GM12878 (cell line): ENCODE results near the gene RNF223. TPM values are rescaled to one million over a fixed set of nuclear protein-coding genes. Genes with fewer than 3 reads are reported as not detected.

Experiments
- ATAC-seq: fragments of 200-7000 bp; cut with Tn5 transposase; 3 replicates; pipeline ENCODE4 v1.9.1; 2020; ENCODE audit warnings: mild to moderate bottlenecking, moderate library complexity
- BruUV-seq: library from RNA; stranded (reverse); fragments of 400-500 nt; replicated peaks from 2 replicates; lab custom pipeline; 2021; lab: Mats Ljungman, UMichigan
- CTCF ChIA-PET: fragments of 300-600 bp; sonication (Branson Sonifier 250); formaldehyde crosslinking; extraction: SDS; loops from one replicate; lab custom pipeline; 2021; ENCODE audit warnings: inconsistent platforms; lab: Yijun Ruan, JAX
- POLR2A ChIA-PET: fragments of 350-600 bp; formaldehyde crosslinking; extraction: SDS; loops from one replicate; lab custom pipeline; 2021; ENCODE audit warnings: inconsistent platforms; lab: Charles Lee
- RAD21 ChIA-PET: fragments of 300-600 bp; sonication (Branson Sonifier 250); formaldehyde crosslinking; loops from one replicate; lab custom pipeline; 2023; ENCODE audit warnings: antibody characterized with exemption; ENCODE audit not compliant: unreplicated experiment; lab: Charles Lee
- SMC1A ChIA-PET: fragments of 300-600 bp; sonication (Branson Sonifier 250); formaldehyde crosslinking; loops from one replicate; lab custom pipeline; 2023; ENCODE audit not compliant: unreplicated experiment, uncharacterized antibody; lab: Charles Lee
- DNase-seq: peaks from one replicate; pipeline ENCODE4 v3.0.0-alpha.2; 2011; ENCODE audit warnings: low read depth, low spot score
- FAIRE-seq: peaks from 3 replicates; lab custom pipeline; 2011; peaks lifted over from hg19 to GRCh38; lab: Jason Lieb, UNC
- H2AFZ ChIP-seq: 2 replicates; pipeline ENCODE4 v1.6.0; 2011; ENCODE audit warnings: low read depth, low read length, control low read depth; ENCODE audit not compliant: control insufficient read depth
- H3K27ac ChIP-seq: 2 replicates; pipeline ENCODE4 v1.5.1; 2011; ENCODE audit warnings: control low read depth; ENCODE audit not compliant: control insufficient read depth, insufficient read depth
- H3K27me3 ChIP-seq, 2 experiments: replicated peaks in 1 of 2; 2 replicates each; pipeline versions ENCODE4 v1.6.0 to v1.6.1; 2011; ENCODE audit warnings: low read length in 1 of 2; ENCODE audit not compliant: control insufficient read depth in 2 of 2, insufficient read depth in 2 of 2
- H3K36me3 ChIP-seq, 2 experiments: 2 replicates each; pipeline ENCODE4 v1.5.1; 2011; ENCODE audit warnings: low read length in 1 of 2; ENCODE audit not compliant: control insufficient read depth in 2 of 2, insufficient read depth in 2 of 2
- H3K4me1 ChIP-seq: 2 replicates; pipeline ENCODE4 v1.6.1; 2011; ENCODE audit warnings: mild to moderate bottlenecking, low read length, moderate library complexity, mixed read lengths; ENCODE audit not compliant: control insufficient read depth, insufficient read depth
- H3K4me2 ChIP-seq: 2 replicates; pipeline ENCODE4 v1.6.0; 2011; ENCODE audit warnings: control low read depth; ENCODE audit not compliant: control insufficient read depth, insufficient read depth
- H3K4me3 ChIP-seq: fragments of 200-600 bp; sonication (generic); 2 replicates; pipeline ENCODE4 v1.5.1; 2016
- H3K79me2 ChIP-seq: 2 replicates; pipeline ENCODE4 v1.6.0; 2011; ENCODE audit warnings: low read length; ENCODE audit not compliant: control insufficient read depth, insufficient read depth
- H3K9ac ChIP-seq: 2 replicates; pipeline ENCODE4 v1.8.0; 2011; ENCODE audit warnings: low read length, control low read depth, mixed read lengths; ENCODE audit not compliant: control insufficient read depth, insufficient read depth
- H3K9me3 ChIP-seq: replicated peaks from 3 replicates; pipeline ENCODE4 v1.5.1; 2011; ENCODE audit warnings: mild to moderate bottlenecking, low read length; ENCODE audit not compliant: control insufficient read depth, insufficient read depth
- H4K20me1 ChIP-seq: 2 replicates; pipeline ENCODE4 v1.6.0; 2011; ENCODE audit not compliant: control insufficient read depth, insufficient read depth
- EED ChIP-seq: sonication (generic); IDR thresholded peaks from 2 replicates; pipeline ENCODE4 v1.6.1; 2016; ENCODE audit warnings: antibody characterized with exemption, low read depth
- GATAD2B ChIP-seq: fragments of 450-650 bp; conservative IDR thresholded peaks from 2 replicates; pipeline ENCODE4 v1.6.1; 2017; ENCODE audit warnings: low read depth, mild to moderate bottlenecking, moderate library complexity
- LARP7 ChIP-seq: fragments of 450-650 bp; IDR thresholded peaks from 2 replicates; pipeline ENCODE4 v1.6.1; 2017; ENCODE audit warnings: mild to moderate bottlenecking
- MEF2A ChIP-seq: IDR thresholded peaks from 2 replicates; pipeline ENCODE4 v1.6.1; 2011; ENCODE audit warnings: low read depth, mild to moderate bottlenecking, low read length, moderate library complexity; ENCODE audit not compliant: insufficient read depth
- MXI1 ChIP-seq: fragments of 150-350 bp; IDR thresholded peaks from 2 replicates; pipeline ENCODE4 v1.6.1; 2011; ENCODE audit warnings: low read depth, mild to moderate bottlenecking, inconsistent platforms, low read length, improper control_type of control experiment
- NBN ChIP-seq: fragments of 450-650 bp; IDR thresholded peaks from 2 replicates; pipeline ENCODE4 v1.6.1; 2016
- NR2C1 ChIP-seq: fragments of 450-650 bp; IDR thresholded peaks from 2 replicates; pipeline ENCODE4 v1.6.1; 2017; ENCODE audit warnings: antibody characterized with exemption, mild to moderate bottlenecking, moderate library complexity
- SUPT20H ChIP-seq: IDR thresholded peaks from 2 replicates; pipeline ENCODE4 v1.6.1; 2011; ENCODE audit warnings: low read depth, mild to moderate bottlenecking, low read length, moderate library complexity, borderline replicate concordance; ENCODE audit not compliant: control insufficient read depth
- WGBS: methylation state at CpG from one replicate; pipeline ENCODE4 v1.1.6; 2016; ENCODE audit warnings: low lambda C conversion rate; ENCODE audit not compliant: insufficient replicate concordance, insufficient coverage; ENCODE audit errors: missing lambda C conversion rate; 5-methylcytosine and 5-hydroxymethylcytosine counted together
- in situ Hi-C: fragments of 300-500 bp; cut with MboI; formaldehyde crosslinking; loops from 9 replicates; pipeline ENCODE4 v1.14.3; 2018; ENCODE audit warnings: mixed read lengths
- intact Hi-C: fragments of 100-400 bp; cut with micrococcal nuclease; formaldehyde crosslinking; loops from one replicate; pipeline ENCODE4 v1.14.2; 2022; ENCODE audit not compliant: unreplicated experiment
- polyA plus RNA-seq, 11 experiments: library from polyadenylated mRNA; depleted of rRNA in 4 of 11; unstranded in 6 of 11; stranded (reverse) in 5 of 11; fragments of >200 nt; fragmentation: Nextera tagmentation in 4 of 11; fragmentation: Illumina TruSeq in 1 of 11; extraction: Ambion mirVana in 4 of 11; extraction: Trizol in 1 of 11; gene quantifications; 1 replicate in 1 of 11; 2 replicates in 10 of 11; pipeline versions ENCODE4 v1.2.1 to v1.2.3, GENCODE V29; 2011 to 2016; ENCODE audit warnings: inconsistent platforms in 2 of 11, missing spikeins in 2 of 11, low read depth in 1 of 11
- total RNA-seq, 4 experiments: library from RNA; depleted of rRNA in 3 of 4; stranded (reverse); fragments of >200 nt in 3 of 4; fragmentation: Illumina TruSeq in 1 of 4; extraction: Trizol in 1 of 4; gene quantifications; 2 replicates each; pipeline versions ENCODE4 v1.2.1 to v1.2.3, GENCODE V29; 2013 to 2021
- TF ChIP-seq, protein P1 (sequence below): IDR thresholded peaks from 2 replicates; pipeline ENCODE4 v1.6.1; 2012; ENCODE audit warnings: low read depth, low read length, improper control_type of control experiment

The RNF223 gene
- total and polyA plus RNA-seq, 10 of the 15 experiments (the other 5 are each of a cell fraction or from before 2014, with no cell fraction given): 0.06 TPM; not detected in 9

GRCh38 chr1:1122078-1122811 lies 48.1 kb upstream of the RNF223 start (continued):
- TF ChIP-seq GATAD2B: 0 out of 2 replicates have a peak, but pooled peaks have one; percentile 62
- 0 out of 2 replicates have a peak, but pooled peaks have one; percentile 47 for TF ChIP-seq LARP7
- TF ChIP-seq NBN: 0 out of 2 replicates have a peak, but pooled peaks have one; percentile 45

- RAD21 ChIA-PET: interaction anchor here (0.6 to 5.6 kb wide), 21 partner anchors 15 to 170 kb away, joined by 3 to 92 read pairs (median 4); partner anchors contain the start of genes SDF4, TNFRSF4 and TTLL10
- Histone ChIP-seq H3K9me3 (no peaks in the 10 kb centered on the region; the same call in 2 of the 3 replicates), H3K4me2 (no peak overlapping the region), H3K4me1 (0 out of 2 replicates have a peak, but pooled peaks cover 4% of the 10 kb centered on the region), H4K20me1 (no peaks in the 10 kb centered on the region), H2AFZ (peak overlapping the region; percentile 71; the same call in 1 of the 2 replicates), H3K27ac (no peak overlapping the region), H3K4me3 (no peak overlapping the region), H3K9ac (no peak overlapping the region), H3K36me3 (no peaks in the 10 kb centered on the region), H3K27me3 (peaks cover 2 to 6% of the 10 kb centered on the region in 2 experiments; a peak in 3 of 4 replicates), H3K79me2 (no peaks in the 10 kb centered on the region)
- SMC1A ChIA-PET: interaction anchor here (1.0 to 3.2 kb wide), 9 partner anchors 15 to 169 kb away, joined by 3 to 36 read pairs (median 7); no protein-coding TSS in a partner anchor
- FAIRE-seq (no peak), DNase-seq (no peak), ATAC-seq (peak; percentile 45)
- intact Hi-C loops (loop anchor here (1.0 to 5.0 kb wide), 3 partner anchors 111 to 169 kb away; partner anchors contain the start of genes B3GALT6 and SDF4), in situ Hi-C loops (no loop called here)
- CTCF ChIA-PET: interaction anchor here (1.0 to 6.3 kb wide), 20 partner anchors 8 to 183 kb away, joined by 3 to 100 read pairs (median 6); partner anchors contain the start of genes ISG15 and SDF4
- no TSS peak for BruUV-seq
- WGBS: 54% methylated on average over 10 of the region's 15 CpGs
- POLR2A ChIA-PET: interaction anchor here (1.6 to 2.2 kb wide), 3 partner anchors 78 to 129 kb away, joined by 3 to 19 read pairs (median 5); no protein-coding TSS in a partner anchor
- TF ChIP-seq NR2C1 (no peak), EED (no peak), SUPT20H (no peak), MXI1 (no peak), MEF2A (no peak)
- TF ChIP-seq, protein P1, sequence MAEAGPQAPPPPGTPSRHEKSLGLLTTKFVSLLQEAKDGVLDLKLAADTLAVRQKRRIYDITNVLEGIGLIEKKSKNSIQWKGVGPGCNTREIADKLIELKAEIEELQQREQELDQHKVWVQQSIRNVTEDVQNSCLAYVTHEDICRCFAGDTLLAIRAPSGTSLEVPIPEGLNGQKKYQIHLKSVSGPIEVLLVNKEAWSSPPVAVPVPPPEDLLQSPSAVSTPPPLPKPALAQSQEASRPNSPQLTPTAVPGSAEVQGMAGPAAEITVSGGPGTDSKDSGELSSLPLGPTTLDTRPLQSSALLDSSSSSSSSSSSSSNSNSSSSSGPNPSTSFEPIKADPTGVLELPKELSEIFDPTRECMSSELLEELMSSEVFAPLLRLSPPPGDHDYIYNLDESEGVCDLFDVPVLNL: no peak
Observed at GRCh38 chr1:1121611-1122077, 47.5 kb upstream of the RNF223 start.
